ENCODE data around the gene C1QL4.

DNA sequence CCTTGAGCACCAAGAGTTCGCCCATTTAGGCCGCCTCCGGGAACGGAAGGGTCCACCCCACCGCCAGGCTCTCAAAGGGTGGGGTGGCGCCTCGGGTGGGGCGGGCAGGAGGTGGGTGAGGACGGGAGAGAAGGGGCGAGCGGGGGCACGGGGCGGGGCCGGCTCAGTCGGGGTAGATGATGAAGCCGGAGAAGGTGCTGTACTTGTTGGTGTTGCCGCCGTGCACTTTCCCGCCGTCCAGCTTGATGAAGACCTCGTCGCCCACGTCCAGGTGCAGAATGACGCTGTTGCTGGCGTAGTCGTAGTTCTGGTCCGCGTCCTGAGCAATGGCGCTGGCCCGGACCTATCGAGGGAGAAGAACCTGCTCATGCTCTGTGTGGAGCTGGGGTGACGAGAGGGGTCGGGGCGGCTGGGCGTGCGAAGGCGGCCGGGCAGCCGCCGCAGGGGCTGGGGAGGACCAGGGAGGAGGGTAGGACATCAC lies 4.1 kb downstream of the C1QL4 start:
- TF ChIP-seq, protein P1, sequence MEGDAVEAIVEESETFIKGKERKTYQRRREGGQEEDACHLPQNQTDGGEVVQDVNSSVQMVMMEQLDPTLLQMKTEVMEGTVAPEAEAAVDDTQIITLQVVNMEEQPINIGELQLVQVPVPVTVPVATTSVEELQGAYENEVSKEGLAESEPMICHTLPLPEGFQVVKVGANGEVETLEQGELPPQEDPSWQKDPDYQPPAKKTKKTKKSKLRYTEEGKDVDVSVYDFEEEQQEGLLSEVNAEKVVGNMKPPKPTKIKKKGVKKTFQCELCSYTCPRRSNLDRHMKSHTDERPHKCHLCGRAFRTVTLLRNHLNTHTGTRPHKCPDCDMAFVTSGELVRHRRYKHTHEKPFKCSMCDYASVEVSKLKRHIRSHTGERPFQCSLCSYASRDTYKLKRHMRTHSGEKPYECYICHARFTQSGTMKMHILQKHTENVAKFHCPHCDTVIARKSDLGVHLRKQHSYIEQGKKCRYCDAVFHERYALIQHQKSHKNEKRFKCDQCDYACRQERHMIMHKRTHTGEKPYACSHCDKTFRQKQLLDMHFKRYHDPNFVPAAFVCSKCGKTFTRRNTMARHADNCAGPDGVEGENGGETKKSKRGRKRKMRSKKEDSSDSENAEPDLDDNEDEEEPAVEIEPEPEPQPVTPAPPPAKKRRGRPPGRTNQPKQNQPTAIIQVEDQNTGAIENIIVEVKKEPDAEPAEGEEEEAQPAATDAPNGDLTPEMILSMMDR (IDR thresholded peaks at IDR 0.05) = no peak
- TF ChIP-seq POLR2A (IDR thresholded peaks at IDR 0.05) = no peak
